Measurements from ENCODE around the gene KCNK10.

GRCh38 chr14:88322504-88323085 is 474 bp downstream of the KCNK10 start:
- TF ChIP-seq SUZ12 (IDR thresholded peaks at IDR 0.05; ENCODE audit: extremely low read depth, insufficient read depth, insufficient read length) (no peak), YY1 (IDR thresholded peaks at IDR 0.05; ENCODE audit: insufficient read depth, insufficient read length) (no peak)
